Measurements from ENCODE around the gene GATAD2B.

Gene GATAD2B

GRCh38 chr1:153960206-153960605 is 37.4 kb upstream of the GATAD2B start:
- TF ChIP-seq GLIS3 (CRISPR knock-in tag; IDR thresholded peaks at IDR 0.05), result no peak
- no peak for TF ChIP-seq ESRRG (CRISPR knock-in tag; IDR thresholded peaks at IDR 0.05)
- no peak for TF ChIP-seq PATZ1 (CRISPR knock-in tag; IDR thresholded peaks at IDR 0.05; ENCODE audit: borderline replicate concordance)
- TF ChIP-seq POU6F1 (CRISPR knock-in tag; IDR thresholded peaks at IDR 0.05; ENCODE audit: borderline replicate concordance, low read depth), result no peak
- TF ChIP-seq ZNF70 (CRISPR knock-in tag; IDR thresholded peaks at IDR 0.05), result no peak
- TF ChIP-seq OSR1 (CRISPR knock-in tag; IDR thresholded peaks at IDR 0.05), result no peak
- no peak for TF ChIP-seq SNAI2 (CRISPR knock-in tag; IDR thresholded peaks at IDR 0.05)
- TF ChIP-seq TCF4 (CRISPR knock-in tag; IDR thresholded peaks at IDR 0.05; ENCODE audit: borderline replicate concordance), result no peak
- no peak for TF ChIP-seq CREB5 (CRISPR knock-in tag; IDR thresholded peaks at IDR 0.05; ENCODE audit: low read depth)
- TF ChIP-seq PPARA (CRISPR knock-in tag; IDR thresholded peaks at IDR 0.05; ENCODE audit: borderline replicate concordance), result no peak
- no peak for TF ChIP-seq ZC3H10 (CRISPR knock-in tag; IDR thresholded peaks at IDR 0.05)
- TF ChIP-seq BACH2 (CRISPR knock-in tag; IDR thresholded peaks at IDR 0.05; ENCODE audit: borderline replicate concordance), result no peak
- no peak for TF ChIP-seq ZNF565 (CRISPR knock-in tag; conservative IDR thresholded peaks at IDR 0.05; ENCODE audit: low read depth)
- TF ChIP-seq ISL1 (CRISPR knock-in tag; IDR thresholded peaks at IDR 0.05), result no peak
- TF ChIP-seq CSRNP3 (CRISPR knock-in tag; IDR thresholded peaks at IDR 0.05), result no peak
- TF ChIP-seq CSDC2 (CRISPR knock-in tag; IDR thresholded peaks at IDR 0.05), result no peak
- TF ChIP-seq ARNTL (CRISPR knock-in tag; IDR thresholded peaks at IDR 0.05; ENCODE audit: borderline replicate concordance, low read depth), result no peak
- TF ChIP-seq ZFP30 (CRISPR knock-in tag; IDR thresholded peaks at IDR 0.05), result no peak
- TF ChIP-seq TSHZ2 (CRISPR knock-in tag; IDR thresholded peaks at IDR 0.05), result no peak
- no peak for ATAC-seq

- ATAC-seq, result no peak
- TF ChIP-seq POU6F1 (CRISPR knock-in tag; IDR thresholded peaks at IDR 0.05; ENCODE audit: borderline replicate concordance, low read depth), result no peak
- no peak for TF ChIP-seq CREB5 (CRISPR knock-in tag; IDR thresholded peaks at IDR 0.05; ENCODE audit: low read depth)
- TF ChIP-seq PATZ1 (CRISPR knock-in tag; IDR thresholded peaks at IDR 0.05; ENCODE audit: borderline replicate concordance), result no peak
- TF ChIP-seq ZNF565 (CRISPR knock-in tag; conservative IDR thresholded peaks at IDR 0.05; ENCODE audit: low read depth), result no peak
- no peak for TF ChIP-seq ZFP3 (CRISPR knock-in tag; IDR thresholded peaks at IDR 0.05)
- no peak for TF ChIP-seq ISL1 (CRISPR knock-in tag; IDR thresholded peaks at IDR 0.05)
- TF ChIP-seq TSHZ2 (CRISPR knock-in tag; IDR thresholded peaks at IDR 0.05), result no peak
- TF ChIP-seq RARB (CRISPR knock-in tag; IDR thresholded peaks at IDR 0.05), result no peak
- no peak for TF ChIP-seq TOX (CRISPR knock-in tag; IDR thresholded peaks at IDR 0.05; ENCODE audit: borderline replicate concordance)
Observed at GRCh38 chr1:153959454-153959853, 36.7 kb upstream of the GATAD2B start.
